HFF-Myc (cell line): Measurements from ENCODE around the gene PRKG1.

Experiments used
- DNase-seq: peaks from one replicate; pipeline ENCODE4 v3.0.0-alpha.2; 2011; ENCODE audit warnings: low read depth; ENCODE audit errors: extremely low read depth
- H3K4me3 ChIP-seq: replicated peaks from 2 replicates; pipeline ENCODE4 v1.5.1; 2011; ENCODE audit warnings: low read depth, mild to moderate bottlenecking, control low read depth, low read length
- CTCF ChIP-seq: IDR thresholded peaks from 2 replicates; pipeline ENCODE4 v1.5.1; 2012; ENCODE audit warnings: mild to moderate bottlenecking, low read depth, low read length, control low read depth; ENCODE audit errors: missing control alignments

The PRKG1 gene

DNA sequence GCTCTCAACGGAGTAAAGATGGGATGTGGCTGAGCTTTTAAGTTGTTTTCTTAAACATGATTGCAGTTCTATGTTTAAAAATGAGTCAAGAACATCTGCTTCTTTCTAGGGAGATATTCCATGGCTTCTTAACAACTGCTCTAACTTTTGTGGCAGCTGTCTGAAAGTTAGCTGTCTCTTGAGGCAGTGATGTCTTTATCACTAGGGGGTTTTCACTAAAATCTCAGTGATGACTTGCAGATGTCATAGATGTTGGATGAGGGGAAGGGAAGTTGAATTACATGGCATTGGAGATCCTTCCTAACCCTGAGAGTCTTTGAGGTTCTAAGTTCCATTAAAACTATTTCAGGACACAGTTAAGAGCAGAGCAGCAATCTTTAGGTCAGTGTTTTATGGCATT is 43.5 kb downstream of the PRKG1 start:
- TF ChIP-seq CTCF: no peak
- no peak overlapping the region for H3K4me3 ChIP-seq
- no peak for DNase-seq

GRCh38 chr10:51119441-51119840 is 45.2 kb downstream of the PRKG1 start:
- DNase-seq: no peak
- TF ChIP-seq CTCF: no peak
- H3K4me3 ChIP-seq: no peak overlapping the region

DNA sequence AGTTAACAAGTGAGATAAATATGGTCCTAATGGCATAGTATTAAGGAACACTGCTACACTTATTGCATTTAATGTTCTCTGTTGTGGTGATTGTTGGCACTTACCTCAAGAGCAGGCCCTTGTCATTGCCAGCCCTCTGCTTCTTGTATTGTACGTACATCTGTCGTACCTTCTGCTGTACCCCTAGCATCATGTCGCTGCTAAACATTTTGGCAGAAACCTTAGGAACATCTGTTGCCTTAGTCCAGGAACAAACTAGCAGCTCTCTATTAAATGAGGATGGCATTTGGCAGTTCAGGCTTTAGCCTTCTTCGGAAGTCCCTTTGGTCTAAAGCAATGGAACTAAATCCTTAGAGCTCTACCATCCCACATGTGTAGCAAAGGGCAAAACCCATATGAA is 47.6 kb downstream of the PRKG1 start:
- no peak for DNase-seq
- no peak for TF ChIP-seq CTCF
- H3K4me3 ChIP-seq: no peak overlapping the region

DNA sequence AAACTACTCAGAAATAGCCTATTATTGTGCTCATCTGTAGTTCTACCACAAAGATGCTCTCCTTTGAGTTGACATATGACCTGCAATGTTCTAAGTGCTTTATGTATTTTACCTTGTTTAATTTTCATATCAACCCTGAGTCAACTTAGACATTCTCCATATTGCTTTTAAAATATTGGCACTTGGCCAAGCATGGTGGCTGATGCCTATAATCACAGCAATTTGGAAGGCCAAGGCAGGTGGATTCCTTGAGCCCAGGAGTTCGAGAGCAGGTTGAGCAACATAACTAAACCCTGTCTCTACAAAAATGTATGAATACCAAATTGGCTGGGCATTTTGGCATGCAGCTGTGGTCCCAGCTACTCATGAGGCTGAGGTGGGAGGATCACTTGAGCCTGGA is 50.6 kb downstream of the PRKG1 start:
- no peak for DNase-seq
- H3K4me3 ChIP-seq: no peak overlapping the region
- no peak for TF ChIP-seq CTCF

- DNase-seq: no peak
- no peak overlapping the region for H3K4me3 ChIP-seq
- TF ChIP-seq CTCF: no peak
These were observed 51.2 kb downstream of the PRKG1 start for GRCh38 chr10:51125518-51125917.

- TF ChIP-seq CTCF: no peak
- DNase-seq: no peak
- no peak overlapping the region for H3K4me3 ChIP-seq
These were observed 55.8 kb downstream of the PRKG1 start for GRCh38 chr10:51129946-51130544.
